Measurements from ENCODE around the gene TBC1D22A. TPM values are rescaled to one million over a fixed set of nuclear protein-coding genes. Genes with fewer than 3 reads are reported as not detected.

TBC1D22A gene
- total RNA-seq, 2 donors from 2014 or later: 15.8 to 17.4 TPM

- DNase-seq (no peak), ATAC-seq (no peak)
- intact Hi-C loops (cut with DNase I): no loop called here
Observed at GRCh38 chr22:46735747-46736608, 26.5 kb upstream of the TBC1D22A start.

DNA sequence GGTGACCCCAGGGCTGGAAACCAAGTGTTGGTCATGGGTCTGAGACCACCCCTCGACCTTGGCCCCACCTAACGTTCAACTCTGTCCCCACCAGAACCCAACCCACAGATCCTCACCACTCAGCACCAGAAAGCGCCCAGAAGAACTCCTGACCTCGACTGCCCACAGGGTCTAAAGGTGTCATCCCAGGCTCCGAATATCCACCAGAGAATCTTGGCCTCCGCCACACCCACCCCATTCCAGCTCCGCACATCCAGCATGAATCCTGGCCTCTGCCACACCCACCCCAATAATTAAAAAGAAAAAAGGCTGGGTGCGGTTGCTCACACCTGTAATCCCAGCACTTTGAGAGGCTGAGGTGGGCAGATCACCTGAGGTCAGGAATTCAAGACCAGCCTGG lies 25.7 kb upstream of the TBC1D22A start:
- intact Hi-C loops (cut with DNase I): no loop called here
- no peak for ATAC-seq
- DNase-seq: no peak

- DNase-seq: peak; percentile 55
Observed at GRCh38 chr22:46737105-46737975, 25.1 kb upstream of the TBC1D22A start.

DNA sequence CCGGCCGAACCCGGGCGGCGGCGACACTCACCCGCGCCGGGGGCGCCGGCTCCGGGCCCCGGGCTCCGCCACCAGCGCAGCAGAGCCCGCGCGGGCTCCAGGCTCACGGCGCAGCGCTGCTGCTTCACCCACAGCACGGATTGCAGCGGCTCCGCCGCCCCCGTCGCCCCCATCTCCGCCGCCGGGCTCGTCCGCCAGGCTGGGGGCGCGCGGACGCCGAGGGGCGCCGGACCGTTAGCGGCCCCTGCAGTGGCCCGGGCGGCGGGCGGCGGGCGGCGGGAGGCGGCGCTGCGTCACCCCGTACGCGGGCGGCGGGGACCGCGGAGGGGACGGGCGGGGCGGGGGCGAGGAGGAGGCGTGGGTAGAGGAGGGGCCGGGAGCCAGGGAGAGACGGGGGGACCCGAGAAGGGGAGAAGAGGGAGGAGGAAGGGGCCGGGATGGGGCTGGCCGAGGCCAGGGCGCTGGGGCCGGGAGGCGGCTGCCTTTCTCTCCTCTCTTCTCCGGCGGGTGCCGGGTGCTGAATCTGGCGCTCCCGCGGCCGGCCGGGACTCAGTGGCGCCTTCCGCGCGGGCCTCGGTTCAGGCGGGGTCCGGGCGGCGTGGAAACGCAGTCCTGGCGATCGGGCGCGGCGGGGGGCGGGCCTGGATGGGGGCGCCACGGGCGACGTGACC lies 24.3 kb upstream of the TBC1D22A start, which contains the start of gene CERK:
CERK (minus strand) TSS at position 277 of the 671 bp plus-strand sequence; CDS start at position 173, 104 bp downstream.
- intact Hi-C loops (cut with DNase I): no loop called here
- peak; percentile 84 for DNase-seq
- peak; percentile 81 to 86 for ATAC-seq

More at GRCh38 chr22:46737105-46737975, 25.1 kb upstream of the TBC1D22A start:
- intact Hi-C loops (cut with DNase I): no loop called here
- peak; percentile 2 to 23 for ATAC-seq

GRCh38 chr22:46738647-46739093 lies 23.8 kb upstream of the TBC1D22A start:
- intact Hi-C loops (cut with DNase I): no loop called here
- no peak for DNase-seq
- ATAC-seq: peak; percentile 6 to 8

GRCh38 chr22:46739094-46739870 lies 23.2 kb upstream of the TBC1D22A start:
- intact Hi-C loops (cut with DNase I): no loop called here
- peak; percentile 4 to 59 for ATAC-seq
- DNase-seq: peak; percentile 57

DNA sequence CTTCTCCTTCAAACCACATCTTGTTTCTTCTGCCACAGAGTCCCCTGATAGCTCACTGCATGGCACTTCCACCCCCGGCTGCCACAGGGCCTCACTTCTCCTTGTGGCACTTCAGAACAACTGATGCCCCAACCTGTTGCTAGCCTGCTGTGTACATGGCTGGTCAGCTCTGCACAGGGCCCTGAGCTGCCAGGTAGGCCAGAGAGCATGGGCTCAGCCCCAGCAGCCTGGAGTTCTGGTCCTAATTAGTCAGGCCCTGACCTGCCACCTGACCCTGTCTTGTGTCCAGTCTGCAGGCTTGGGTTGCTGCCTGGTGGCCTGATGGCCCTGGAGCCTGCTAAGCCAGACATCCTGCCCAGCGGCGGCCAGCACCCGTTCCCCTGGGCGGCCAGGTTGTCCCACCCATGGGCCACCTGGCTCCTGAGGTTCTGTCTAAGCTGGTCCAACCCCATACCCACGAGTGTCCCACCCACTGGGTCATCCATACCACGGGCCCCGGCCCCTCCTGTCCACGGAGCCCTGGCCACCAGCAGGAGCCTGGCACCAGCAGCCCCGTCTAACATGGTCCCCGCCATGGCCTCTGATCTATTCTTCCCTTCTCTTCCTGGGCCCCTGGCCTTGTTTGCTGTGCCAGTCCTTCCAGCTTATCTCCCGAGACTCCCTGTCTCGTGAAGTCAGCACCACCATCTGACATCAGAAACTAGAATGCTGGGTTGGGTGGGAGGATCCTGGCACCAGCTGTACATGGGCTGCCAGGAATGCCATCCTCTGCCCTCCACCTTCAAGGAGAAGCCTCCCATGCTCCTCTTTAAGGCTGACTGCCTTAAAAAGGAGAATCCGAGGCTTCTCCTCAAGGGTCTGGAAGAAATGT lies 21.3 kb upstream of the TBC1D22A start:
- intact Hi-C loops (cut with DNase I): no loop called here
- ATAC-seq: peak; percentile 14 to 16
- peak; percentile 58 for DNase-seq

- intact Hi-C loops (cut with DNase I): no loop called here
- no peak for ATAC-seq
Observed at GRCh38 chr22:46741974-46742519, 20.4 kb upstream of the TBC1D22A start.

GRCh38 chr22:46742576-46743221 lies 19.8 kb upstream of the TBC1D22A start:
- no peak for DNase-seq
- intact Hi-C loops (cut with DNase I): no loop called here
- no peak for ATAC-seq

More at GRCh38 chr22:46741974-46742519, 20.4 kb upstream of the TBC1D22A start:
- DNase-seq: no peak

DNA sequence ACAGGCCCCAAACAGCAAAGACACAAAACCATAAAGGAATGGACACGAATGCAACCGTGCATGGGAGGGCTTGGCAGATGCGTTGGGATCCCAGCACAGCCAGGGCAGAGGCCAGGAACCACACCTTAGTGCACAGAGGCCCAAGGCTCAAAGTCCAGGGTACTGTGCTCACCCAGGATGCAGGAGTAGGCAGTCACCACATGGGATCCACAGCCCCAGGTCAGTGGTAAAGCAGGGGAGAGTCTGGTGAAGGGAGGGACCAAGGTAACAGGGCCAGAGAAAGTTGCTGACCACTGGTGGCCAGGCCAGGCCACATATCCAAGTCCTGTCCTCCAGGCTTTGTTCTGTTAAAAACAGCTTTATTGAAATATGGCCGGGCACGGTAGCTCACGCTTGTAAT lies 17.9 kb upstream of the TBC1D22A start:
- intact Hi-C loops (cut with DNase I): no loop called here
- DNase-seq (no peak), ATAC-seq (no peak)

GRCh38 chr22:46746192-46746591 lies 16.3 kb upstream of the TBC1D22A start:
- intact Hi-C loops (cut with DNase I): no loop called here
- no peak for DNase-seq
- ATAC-seq: no peak

DNA sequence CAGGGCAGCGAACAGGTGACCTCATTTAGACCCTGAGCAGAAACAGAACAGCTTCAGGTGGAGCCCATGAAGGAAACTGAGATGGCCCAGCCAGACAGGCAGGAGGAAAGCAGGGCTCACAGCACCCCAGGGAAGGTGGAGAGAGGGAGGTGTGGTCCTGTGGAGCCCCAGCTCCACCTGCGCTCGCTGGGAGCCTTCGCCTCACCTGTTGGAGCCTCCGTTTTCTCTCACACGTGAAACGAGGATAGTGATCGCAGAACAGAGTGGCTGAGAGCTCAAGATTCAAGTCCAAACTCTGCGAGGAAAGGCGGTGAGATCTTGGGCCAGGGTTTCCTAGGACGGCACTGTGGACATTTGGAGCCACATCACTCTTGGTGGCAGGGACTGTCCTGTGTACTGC lies 15.8 kb upstream of the TBC1D22A start:
- no peak for ATAC-seq
- DNase-seq: no peak
- intact Hi-C loops (cut with DNase I): no loop called here

DNA sequence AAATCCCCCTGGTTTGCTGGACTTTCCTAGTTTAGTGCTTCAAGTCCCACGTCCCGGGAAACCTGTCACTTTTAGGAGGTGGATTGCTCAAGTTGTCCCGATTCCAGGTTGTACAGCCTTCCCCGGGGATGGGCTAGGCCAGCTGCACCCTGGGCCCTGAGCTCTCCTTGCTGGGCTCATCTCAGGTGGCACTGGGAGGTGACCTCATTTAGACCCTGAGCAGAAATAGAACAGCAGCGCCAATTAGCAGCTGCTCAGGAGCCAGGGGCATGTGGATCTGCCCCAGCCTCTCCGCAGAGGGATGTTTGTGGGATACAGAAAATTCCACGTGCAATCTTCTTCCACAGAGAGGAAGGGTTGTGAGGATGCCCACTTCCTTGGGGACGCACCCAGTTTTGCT lies 14.8 kb upstream of the TBC1D22A start:
- intact Hi-C loops (cut with DNase I): no loop called here
- ATAC-seq: no peak
- no peak for DNase-seq

DNA sequence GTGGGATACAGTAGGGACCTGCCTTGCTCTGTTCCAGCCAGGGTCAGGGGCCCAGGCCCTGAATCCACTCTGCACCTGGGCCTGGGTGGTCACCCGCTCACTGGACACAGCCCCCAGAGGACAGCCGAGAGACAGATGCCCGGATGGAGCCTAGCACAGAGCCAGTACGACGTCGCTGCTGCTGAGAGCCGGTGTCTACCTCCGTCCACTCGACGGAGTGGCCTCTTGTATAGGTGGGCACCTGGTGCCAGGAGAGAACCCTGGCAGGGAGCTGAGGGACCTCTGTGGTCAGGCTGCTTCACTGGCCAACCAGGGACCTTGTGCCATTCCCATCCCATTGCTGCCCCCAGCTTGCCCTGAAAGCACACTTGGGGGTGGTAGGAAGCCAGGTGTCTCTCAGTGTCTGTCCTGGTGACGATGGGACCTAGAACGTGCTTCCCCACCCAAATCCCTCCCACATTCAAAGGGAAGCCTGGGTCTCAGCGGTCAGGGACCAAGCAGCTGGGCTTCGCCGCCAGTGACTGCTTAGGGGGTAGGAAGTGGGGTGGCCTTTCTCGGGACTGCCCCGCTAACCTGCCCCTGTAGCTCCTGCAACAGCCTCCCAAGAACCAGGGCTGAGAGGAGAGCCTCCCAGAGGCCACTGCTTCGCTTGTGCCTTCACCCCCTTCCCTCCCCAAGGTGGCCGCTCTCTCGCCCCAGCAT lies 14.1 kb upstream of the TBC1D22A start:
- intact Hi-C loops (cut with DNase I): no loop called here
- DNase-seq: no peak
- no peak for ATAC-seq

DNA sequence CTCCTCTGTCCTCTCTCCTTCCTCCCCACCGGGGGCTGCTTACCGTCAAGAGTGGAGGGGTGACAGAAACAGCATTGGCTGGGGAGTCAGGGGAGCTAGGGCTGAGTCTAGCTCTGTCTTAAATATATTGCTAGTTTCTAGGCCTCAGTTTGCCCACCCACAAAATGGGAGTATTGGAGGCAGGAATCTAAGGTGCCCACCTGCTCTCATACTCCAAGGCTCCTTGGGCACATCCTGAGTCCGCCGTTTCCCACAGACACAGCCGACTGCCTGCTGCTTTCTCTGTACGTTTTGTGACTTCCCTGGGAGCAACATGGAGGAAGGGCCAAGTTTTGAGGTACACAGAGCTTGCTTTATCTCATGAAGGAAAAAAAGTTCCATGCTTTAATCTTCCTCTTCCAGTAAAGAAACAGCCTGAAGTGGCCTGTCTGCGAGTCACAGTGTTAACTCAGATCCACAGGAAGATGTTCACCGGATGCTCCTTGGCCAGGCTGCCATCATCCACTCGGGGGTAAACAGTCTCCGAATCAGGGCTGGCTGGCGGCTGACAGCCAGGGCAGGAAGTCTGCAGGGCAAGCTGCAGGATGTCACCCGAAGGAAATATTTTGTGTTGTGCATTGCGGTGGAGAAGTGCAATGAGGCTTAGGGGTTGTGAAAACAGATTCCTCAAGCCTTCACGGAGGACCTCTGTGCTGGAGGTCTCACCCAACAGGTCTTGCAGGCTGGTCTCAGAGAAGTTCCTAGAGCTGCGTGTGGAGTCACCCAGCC lies 13.4 kb upstream of the TBC1D22A start:
- intact Hi-C loops (cut with DNase I): no loop called here
- DNase-seq: peak; percentile 68
- no peak for ATAC-seq

Data from left cardiac atrium (tissue), 4 donors.